CD8-positive, alpha-beta memory T cell (primary cell): ENCODE results near the gene SYP. TPM values are rescaled to one million over a fixed set of nuclear protein-coding genes. Genes with fewer than 3 reads are reported as not detected.
A peak's percentile ranks its signal among the peaks of the same experiment; 100 is the strongest.

Experiments
- CTCF ChIA-PET: fragments of 350-600 bp; sonication (Branson Sonifier 250); formaldehyde crosslinking; loops from one replicate; lab custom pipeline; 2021; ENCODE audit warnings: antibody characterized with exemption; lab: Charles Lee
- POLR2A ChIA-PET: fragments of 350-600 bp; sonication (Branson Sonifier 250); formaldehyde crosslinking; loops from one replicate; lab custom pipeline; 2021; ENCODE audit warnings: antibody characterized with exemption; lab: Charles Lee
- DNase-seq, 5 donors: peaks; one replicate each; pipeline versions ENCODE4 v3.0.0 to v3.0.0-alpha.2; 2020 to 2022; ENCODE audit warnings: mixed read lengths in 1 of 5
- H3K27ac ChIP-seq: one replicate; pipeline ENCODE4 v1.7.0; 2013; ENCODE audit warnings: low read depth, mild to moderate bottlenecking, low read length, moderate library complexity
- H3K27me3 ChIP-seq: 2 replicates; pipeline ENCODE4 v1.7.0; 2013; ENCODE audit warnings: low read length, mild to moderate bottlenecking; ENCODE audit not compliant: insufficient read depth, poor library complexity, severe bottlenecking
- H3K36me3 ChIP-seq: 2 replicates; pipeline ENCODE4 v1.7.0; 2013; ENCODE audit warnings: mild to moderate bottlenecking, low read length, moderate library complexity; ENCODE audit not compliant: insufficient read depth
- H3K4me1 ChIP-seq: 2 replicates; pipeline ENCODE4 v1.7.0; 2013; ENCODE audit warnings: mild to moderate bottlenecking, low read length, moderate library complexity; ENCODE audit not compliant: insufficient read depth
- H3K4me3 ChIP-seq: 2 replicates; pipeline ENCODE4 v1.7.0; 2013; ENCODE audit warnings: mild to moderate bottlenecking, low read length
- H3K9me3 ChIP-seq: 2 replicates; pipeline ENCODE4 v1.7.0; 2013; ENCODE audit warnings: mild to moderate bottlenecking, low read length
- H3K27ac Mint-ChIP-seq, 8 donors: one replicate each; pipeline ENCODE4 v1.8.0; 2020 to 2021; ENCODE audit warnings: mixed read lengths in 8 of 8, mild to moderate bottlenecking in 6 of 8, inconsistent platforms in 3 of 8, moderate library complexity in 3 of 8
- H3K27me3 Mint-ChIP-seq, 2 donors: one replicate each; pipeline ENCODE4 v1.8.0; 2020 to 2021; ENCODE audit warnings: mixed read lengths in 2 of 2, mild to moderate bottlenecking in 1 of 2, moderate library complexity in 1 of 2
- H3K36me3 Mint-ChIP-seq, 3 donors: one replicate each; pipeline ENCODE4 v1.8.0; 2020 to 2021; ENCODE audit warnings: mixed read lengths in 3 of 3, inconsistent platforms in 1 of 3, mild to moderate bottlenecking in 1 of 3
- H3K4me1 Mint-ChIP-seq, 3 donors: one replicate each; pipeline ENCODE4 v1.8.0; 2020 to 2021; ENCODE audit warnings: mixed read lengths in 3 of 3, inconsistent platforms in 1 of 3, mild to moderate bottlenecking in 1 of 3
- H3K4me3 Mint-ChIP-seq, 7 donors: one replicate each; pipeline ENCODE4 v1.8.0; 2020 to 2021; ENCODE audit warnings: mixed read lengths in 7 of 7, mild to moderate bottlenecking in 6 of 7, moderate library complexity in 4 of 7, inconsistent platforms in 2 of 7
- H3K9me3 Mint-ChIP-seq, 5 donors: one replicate each; pipeline ENCODE4 v1.8.0; 2020 to 2022; ENCODE audit warnings: mixed read lengths in 5 of 5, mild to moderate bottlenecking in 3 of 5, moderate library complexity in 2 of 5, inconsistent platforms in 1 of 5
- polyA plus RNA-seq: library from polyadenylated mRNA; unstranded; fragments of 300-500 nt; fragmentation: Illumina TruSeq; gene quantifications from one replicate; pipeline ENCODE4 v1.2.3, GENCODE V29; 2021
- total RNA-seq, 2 experiments: library from RNA; stranded (reverse); gene quantifications; one replicate each; pipeline ENCODE4 v1.2.3, GENCODE V29; 2021

Gene SYP
- total and polyA plus RNA-seq, 3 experiments from 2014 or later: 0.25 to 2.5 (median 1.9) TPM

GRCh38 chrX:49243166-49243565 lies 43.2 kb upstream of the SYP start:
- Histone ChIP-seq H3K4me3 (no peak overlapping the region), H3K9me3 (no peaks in the 10 kb centered on the region), H3K4me1 (peaks cover 6% of the 10 kb centered on the region), H3K27ac (no peak overlapping the region), H3K36me3 (no peaks in the 10 kb centered on the region), H3K27me3 (no peaks in the 10 kb centered on the region)
- peaks cover 0 to 2% of the 10 kb centered on the region in 2 donors for H3K27me3 Mint-ChIP-seq
- POLR2A ChIA-PET: no interaction called here
- H3K9me3 Mint-ChIP-seq: no peaks in the 10 kb centered on the region
- H3K36me3 Mint-ChIP-seq: peaks cover 0 to 65% (median 5%) of the 10 kb centered on the region in 3 donors
- H3K27ac Mint-ChIP-seq: no peak overlapping the region
- H3K4me1 Mint-ChIP-seq: peaks cover 4 to 15% (median 6%) of the 10 kb centered on the region in 3 donors
- no peak overlapping the region for H3K4me3 Mint-ChIP-seq
- CTCF ChIA-PET: no interaction called here
- no peak for DNase-seq

- H3K27ac Mint-ChIP-seq: peak overlapping the region in 2 of 8 donors; percentile 27 to 81
- POLR2A ChIA-PET: no interaction called here
- H3K9me3 ChIP-seq: no peaks in the 10 kb centered on the region
Observed at GRCh38 chrX:49242545-49243066, 42.6 kb upstream of the SYP start.

DNA sequence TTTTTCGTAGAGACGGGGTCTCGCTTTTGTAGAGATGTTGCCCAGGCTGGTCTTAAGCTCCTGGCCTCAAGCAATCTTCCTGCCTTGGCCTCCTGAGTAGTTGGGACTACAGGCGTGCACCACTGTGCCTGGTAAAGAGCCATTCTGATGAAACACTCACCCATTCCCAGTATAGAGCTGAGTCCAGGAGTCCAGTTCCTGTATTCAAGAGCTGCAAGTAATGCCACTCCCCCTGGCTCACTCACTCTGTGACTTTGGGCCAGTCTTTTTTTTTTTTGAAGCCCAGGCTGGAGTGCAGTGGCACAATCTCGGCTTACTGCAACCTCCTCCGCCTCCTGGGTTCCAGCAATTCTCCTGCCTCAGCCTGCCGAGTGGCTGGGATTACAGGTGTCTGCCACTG lies 38.7 kb upstream of the SYP start:
- Mint-ChIP-seq H3K27ac (peak overlapping the region in 1 of 8 donors; percentile 40), H3K27me3 (no peaks in the 10 kb centered on the region), H3K4me3 (no peak overlapping the region), H3K9me3 (no peaks in the 10 kb centered on the region), H3K4me1 (peaks cover 16 to 35% (median 27%) of the 10 kb centered on the region in 3 donors), H3K36me3 (peaks cover 0 to 38% (median 0%) of the 10 kb centered on the region in 3 donors)
- Histone ChIP-seq H3K9me3 (no peaks in the 10 kb centered on the region), H3K4me1 (peaks cover 24% of the 10 kb centered on the region), H3K36me3 (no peaks in the 10 kb centered on the region), H3K4me3 (no peak overlapping the region), H3K27ac (no peak overlapping the region), H3K27me3 (no peaks in the 10 kb centered on the region)
- no peak for DNase-seq
- ChIA-PET CTCF (no interaction called here), POLR2A (no interaction called here)

More at GRCh38 chrX:49242545-49243066, 42.6 kb upstream of the SYP start:
- CTCF ChIA-PET: no interaction called here
- Mint-ChIP-seq H3K9me3 (no peaks in the 10 kb centered on the region), H3K36me3 (peaks cover 0 to 62% (median 5%) of the 10 kb centered on the region in 3 donors), H3K27me3 (peaks cover 0 to 2% of the 10 kb centered on the region in 2 donors), H3K4me1 (peaks cover 4 to 16% (median 6%) of the 10 kb centered on the region in 3 donors), H3K4me3 (no peak overlapping the region)
- no peak for DNase-seq
- no peak overlapping the region for H3K27ac ChIP-seq
- no peaks in the 10 kb centered on the region for H3K27me3 ChIP-seq
- H3K36me3 ChIP-seq: no peaks in the 10 kb centered on the region
- H3K4me3 ChIP-seq: no peak overlapping the region
- peaks cover 6% of the 10 kb centered on the region for H3K4me1 ChIP-seq

DNA sequence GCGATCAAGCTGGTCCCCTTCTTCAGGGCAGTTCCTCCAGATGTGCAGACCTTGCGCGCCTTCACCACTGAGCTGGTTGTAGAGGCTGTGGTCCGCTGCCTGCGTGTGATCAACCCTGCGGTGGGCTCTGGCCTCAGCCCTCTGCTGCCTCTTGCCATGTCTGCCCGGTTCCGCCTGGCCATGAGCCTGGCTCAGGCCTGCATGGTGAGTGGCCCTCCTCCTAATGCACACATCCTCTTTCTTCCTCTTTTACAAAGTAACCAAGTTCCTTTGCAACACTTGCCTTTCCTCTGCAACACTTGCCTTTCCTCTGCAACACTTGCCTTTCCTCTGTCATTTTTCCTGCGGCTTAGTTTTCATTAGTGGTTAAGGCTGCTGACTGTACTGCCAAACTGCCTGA lies 37.1 kb upstream of the SYP start:
- Mint-ChIP-seq H3K9me3 (no peaks in the 10 kb centered on the region), H3K27ac (peak overlapping the region; percentile 28 to 89 (median 85)), H3K4me1 (peaks cover 16 to 36% (median 27%) of the 10 kb centered on the region in 3 donors), H3K4me3 (peak overlapping the region; percentile 61 to 94 (median 90)), H3K36me3 (peaks cover 0 to 27% (median 0%) of the 10 kb centered on the region in 3 donors), H3K27me3 (no peaks in the 10 kb centered on the region)
- no peaks in the 10 kb centered on the region for H3K9me3 ChIP-seq
- H3K27ac ChIP-seq: peak overlapping the region; percentile 44
- ChIA-PET CTCF (no interaction called here), POLR2A (no interaction called here)
- peak overlapping the region; percentile 26 for H3K4me3 ChIP-seq
- peaks cover 24% of the 10 kb centered on the region for H3K4me1 ChIP-seq
- no peaks in the 10 kb centered on the region for H3K36me3 ChIP-seq
- H3K27me3 ChIP-seq: no peaks in the 10 kb centered on the region
- DNase-seq: no peak

DNA sequence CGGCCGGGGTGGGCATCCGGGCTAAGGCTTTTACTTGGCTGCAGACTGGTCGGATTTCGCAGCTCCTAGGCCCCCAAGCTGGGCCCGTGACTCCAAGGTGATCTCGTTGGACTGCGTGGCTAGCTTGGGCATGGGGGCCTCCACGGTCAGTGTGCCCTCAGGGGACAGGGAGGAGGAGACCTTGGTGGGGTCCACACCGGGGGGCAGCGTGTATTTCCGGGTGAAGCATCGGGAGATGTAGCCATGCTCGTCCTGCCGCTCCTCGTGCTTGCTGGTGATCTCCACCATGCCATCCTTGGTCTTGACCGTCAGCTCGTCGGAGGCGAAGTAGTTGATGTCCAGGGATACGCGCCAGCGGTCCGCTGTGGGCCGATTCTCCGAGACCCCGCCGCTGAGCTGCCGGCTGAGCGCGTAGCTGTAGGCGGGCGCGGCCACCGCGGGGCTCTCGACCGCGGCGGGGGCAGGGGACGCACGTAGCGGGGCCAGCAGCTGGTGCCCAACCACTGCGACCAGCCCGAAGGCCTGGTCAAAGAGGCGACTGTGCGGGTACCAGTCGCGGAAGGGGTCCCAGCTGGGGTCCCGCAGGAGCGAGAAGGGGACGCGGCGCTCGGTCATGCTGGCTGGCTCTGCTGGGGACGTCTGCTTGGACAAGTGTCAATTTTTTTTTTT lies 34.0 kb upstream of the SYP start:
- H3K4me1 Mint-ChIP-seq: peaks cover 22 to 43% (median 31%) of the 10 kb centered on the region in 3 donors
- Histone ChIP-seq H3K27me3 (no peaks in the 10 kb centered on the region), H3K27ac (no peak overlapping the region), H3K4me1 (peaks cover 29% of the 10 kb centered on the region), H3K36me3 (no peaks in the 10 kb centered on the region), H3K4me3 (no peak overlapping the region), H3K9me3 (no peaks in the 10 kb centered on the region)
- H3K27me3 Mint-ChIP-seq: peaks cover 0 to 1% of the 10 kb centered on the region in 2 donors
- H3K9me3 Mint-ChIP-seq: no peaks in the 10 kb centered on the region
- H3K36me3 Mint-ChIP-seq: peaks cover 0 to 10% (median 0%) of the 10 kb centered on the region in 3 donors
- no peak for DNase-seq
- peak overlapping the region in 1 of 7 donors; percentile 34 for H3K4me3 Mint-ChIP-seq
- POLR2A ChIA-PET: no interaction called here
- H3K27ac Mint-ChIP-seq: no peak overlapping the region
- CTCF ChIA-PET: no interaction called here

DNA sequence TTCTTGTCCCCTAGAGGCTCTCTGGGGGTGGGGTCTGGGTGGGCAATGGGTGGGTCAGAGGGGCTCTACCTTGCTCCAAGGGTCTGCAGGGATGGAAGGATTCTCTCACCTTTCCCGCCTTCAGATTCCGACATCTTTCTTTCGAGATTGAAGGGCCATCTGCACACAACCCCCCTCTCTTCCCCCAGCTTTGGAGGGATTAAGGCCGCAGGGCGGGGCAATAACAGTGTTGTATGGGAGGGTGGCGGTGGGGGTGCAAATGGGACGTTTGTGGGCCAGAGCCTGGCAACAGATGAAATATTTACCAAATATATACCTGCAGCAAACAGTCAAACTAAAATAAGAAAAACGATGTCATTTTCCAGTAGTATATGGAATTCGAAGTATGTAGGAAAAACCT lies 33.2 kb upstream of the SYP start, which contains the start of gene CACNA1F:
TSS of gene CACNA1F (minus strand) at position 165 of the 400 bp plus-strand sequence. CDS start at position 134, 31 bp downstream.
- ChIA-PET POLR2A (no interaction called here), CTCF (no interaction called here)
- Mint-ChIP-seq H3K27ac (peak within 1 kb of the TSS in 4 of 8 donors; percentile 31 to 82 (median 51)), H3K4me1 (peaks cover 22 to 43% (median 31%) of the 10 kb centered on the region in 3 donors), H3K36me3 (peaks cover 0 to 7% (median 0%) of the 10 kb centered on the region in 3 donors), H3K27me3 (peaks cover 0 to 1% of the 10 kb centered on the region in 2 donors), H3K4me3 (peak within 1 kb of the TSS in 3 of 7 donors; percentile 24 to 74 (median 34)), H3K9me3 (no peaks in the 10 kb centered on the region)
- H3K4me3 ChIP-seq: no peak within 1 kb of the TSS
- no peak within 1 kb of the TSS for H3K27ac ChIP-seq
- H3K27me3 ChIP-seq: no peaks in the 10 kb centered on the region
- peaks cover 29% of the 10 kb centered on the region for H3K4me1 ChIP-seq
- H3K9me3 ChIP-seq: no peaks in the 10 kb centered on the region
- DNase-seq: no peak
- no peaks in the 10 kb centered on the region for H3K36me3 ChIP-seq

DNA sequence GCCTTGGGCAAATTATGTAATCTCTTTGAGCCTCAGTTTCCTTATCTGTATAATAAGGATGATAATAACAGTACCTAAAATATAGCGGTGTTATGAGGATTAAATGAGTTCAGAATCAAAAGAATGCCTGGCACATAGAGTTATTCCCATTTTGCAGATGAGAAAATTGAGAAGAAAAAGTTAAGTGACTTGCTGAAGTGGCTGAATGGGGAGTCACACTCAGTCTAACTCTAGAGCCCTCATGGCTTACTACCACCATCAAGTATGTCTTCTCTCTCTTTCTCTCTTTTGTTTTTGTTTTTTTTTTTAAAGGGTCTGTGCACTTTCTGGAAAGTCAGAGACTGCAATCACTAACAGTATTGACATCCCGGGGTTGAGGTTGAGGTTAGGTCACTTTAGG lies 32.5 kb upstream of the SYP start:
- H3K9me3 ChIP-seq: no peaks in the 10 kb centered on the region
- Mint-ChIP-seq H3K4me1 (peaks cover 22 to 41% (median 30%) of the 10 kb centered on the region in 3 donors), H3K27ac (peak overlapping the region in 3 of 8 donors; percentile 31 to 82 (median 42)), H3K4me3 (peak overlapping the region in 1 of 7 donors; percentile 24), H3K36me3 (peaks cover 0 to 7% (median 0%) of the 10 kb centered on the region in 3 donors), H3K9me3 (no peaks in the 10 kb centered on the region), H3K27me3 (peaks cover 0 to 1% of the 10 kb centered on the region in 2 donors)
- ChIA-PET CTCF (no interaction called here), POLR2A (no interaction called here)
- no peak for DNase-seq
- H3K4me3 ChIP-seq: no peak overlapping the region
- H3K27me3 ChIP-seq: no peaks in the 10 kb centered on the region
- no peak overlapping the region for H3K27ac ChIP-seq
- H3K4me1 ChIP-seq: peaks cover 29% of the 10 kb centered on the region
- H3K36me3 ChIP-seq: no peaks in the 10 kb centered on the region
